Ovary (tissue), 9 donors: ENCODE data around the gene ARHGEF37. TPM values are rescaled to one million over a fixed set of nuclear protein-coding genes. Genes with fewer than 3 reads are reported as not detected.

ENCODE experiments used
- DNase-seq, 5 donors: peaks; one replicate each; pipeline ENCODE4 v3.0.0-alpha.2; 2019 to 2020
- H3K27ac ChIP-seq, 2 donors: fragments of 200-600 bp; one replicate each; pipeline versions ENCODE4 v1.5.1 to v1.8.0; 2019 to 2022
- H3K27me3 ChIP-seq: fragments of 200-600 bp; one replicate; pipeline ENCODE4 v1.8.0; 2022
- H3K36me3 ChIP-seq: fragments of 200-600 bp; sonication (generic); one replicate; pipeline ENCODE4 v1.5.1; 2019
- H3K4me1 ChIP-seq: one replicate; pipeline ENCODE4 v1.8.1; 2013; ENCODE audit warnings: mild to moderate bottlenecking, moderate library complexity; ENCODE audit not compliant: insufficient read depth
- H3K4me3 ChIP-seq: fragments of 200-600 bp; sonication (generic); one replicate; pipeline ENCODE4 v1.5.1; 2017
- H3K9me3 ChIP-seq, 2 donors: fragments of 200-600 bp in 1 of 2; sonication (generic) in 1 of 2; one replicate each; pipeline versions ENCODE4 v1.5.1 to v1.8.1; 2013 to 2019; ENCODE audit warnings: mild to moderate bottlenecking in 1 of 2, moderate library complexity in 1 of 2
- EP300 ChIP-seq: sonication (generic); formaldehyde crosslinking; IDR thresholded peaks from one replicate; pipeline ENCODE4 v1.6.1; 2017; ENCODE audit warnings: antibody characterized with exemption
- POLR2A ChIP-seq: fragments of 450-650 bp; IDR thresholded peaks from one replicate; pipeline ENCODE4 v1.6.1; 2017; ENCODE audit warnings: antibody characterized with exemption, mild to moderate bottlenecking, moderate library complexity
- WGBS, 3 donors: extraction: QIAGEN DNeasy Blood & Tissue Kit in 1 of 3; methylation state at CpG; one replicate each; pipeline versions ENCODE4 v1.1.5 to v1.1.7; 2013 to 2017; 5-methylcytosine and 5-hydroxymethylcytosine counted together
- intact Hi-C, 4 donors: fragments of 100-400 bp; cut with DNase I; formaldehyde crosslinking; loops; one replicate each; pipeline versions ENCODE4 v1.11.0 to v1.15.1; 2022 to 2023
- polyA plus RNA-seq, 2 donors: library from polyadenylated mRNA; stranded (reverse); fragments of 200-250 nt in 1 of 2; fragments of 350-450 nt in 1 of 2; fragmentation: Illumina TruSeq in 1 of 2; extraction: RNeasy Lipid Tissue Mini Kit (QIAGEN cat#74804) in 1 of 2; gene quantifications; one replicate each; pipeline ENCODE4 v1.2.3, GENCODE V29; 2013 to 2014
- total RNA-seq, 7 donors: library from RNA; depleted of rRNA in 2 of 7; stranded (reverse); fragments of >200 nt in 2 of 7; fragmentation: NEBNext Ultra II Directional in 3 of 7; extraction: Animal tissue kit (Norgen Biotek cat#: 25700) in 3 of 7; gene quantifications; one replicate each; pipeline versions ENCODE4 v1.1.0 to v1.2.4, GENCODE V29; 2016 to 2023
- TF ChIP-seq, protein P1 (sequence below), 3 donors: fragments of 450-650 bp in 2 of 3; fragments of 200-600 bp in 1 of 3; IDR thresholded peaks; one replicate each; pipeline versions ENCODE4 v1.5.1 to v1.8.0; 2016 to 2022; ENCODE audit warnings: antibody characterized with exemption in 3 of 3, mild to moderate bottlenecking in 1 of 3
- donor health status: DM: no; HTN: no; CAD: no; lungs with moderate emphysema.
- donor health status: DM: no; HTN: no; CAD: no.
- donor health status: Bipolar disorder and iron deficiency.
- donor health status: DM: yes; HTN: yes; CAD: no.
- donor health status: DM: no; HTN: no; CAD: no.
- donor health status: DM: yes; HTN: yes; CAD: no.

Gene ARHGEF37
- total and polyA plus RNA-seq, 9 donors, result 4.1 to 9.9 (median 6.2) TPM

DNA sequence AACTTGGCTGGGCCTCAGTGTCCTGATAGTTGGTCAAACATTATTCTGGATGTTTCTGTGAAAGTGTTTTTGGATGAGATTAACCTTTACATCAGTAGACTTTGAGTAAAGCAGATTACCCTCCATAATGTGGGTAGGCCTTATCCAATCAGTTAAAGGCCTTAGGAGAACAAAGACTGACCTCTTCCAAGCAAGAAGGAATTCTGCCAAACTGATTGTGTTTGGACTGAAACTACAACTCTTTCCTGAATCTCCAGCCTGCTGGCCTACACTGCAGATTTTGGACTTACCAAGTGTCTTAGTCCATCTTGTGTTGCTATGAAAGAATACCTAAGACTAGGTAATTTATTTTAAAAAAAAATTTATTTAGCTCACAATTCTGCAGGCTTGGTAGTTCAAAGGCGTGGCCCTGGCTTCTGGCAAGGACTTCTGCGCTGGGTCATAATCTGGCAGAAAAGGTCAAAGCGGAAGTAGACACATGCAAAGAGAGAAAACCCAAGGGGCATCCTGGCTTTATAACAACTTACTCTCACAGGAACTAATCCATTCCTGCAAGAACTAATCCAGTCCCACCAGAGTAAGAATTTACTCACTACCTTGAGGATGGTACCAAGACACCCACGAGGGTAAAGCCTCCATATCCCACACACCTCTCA, 8.6 kb upstream of the ARHGEF37 start:
- DNase-seq, result no peak
- Histone ChIP-seq H3K36me3 (no peaks in the 10 kb centered on the region), H3K4me3 (no peak overlapping the region), H3K4me1 (no peaks in the 10 kb centered on the region), H3K9me3 (no peaks in the 10 kb centered on the region), H3K27me3 (no peaks in the 10 kb centered on the region), H3K27ac (no peak overlapping the region)
- TF ChIP-seq EP300, result no peak
- no peak for TF ChIP-seq POLR2A
- TF ChIP-seq, protein P1, sequence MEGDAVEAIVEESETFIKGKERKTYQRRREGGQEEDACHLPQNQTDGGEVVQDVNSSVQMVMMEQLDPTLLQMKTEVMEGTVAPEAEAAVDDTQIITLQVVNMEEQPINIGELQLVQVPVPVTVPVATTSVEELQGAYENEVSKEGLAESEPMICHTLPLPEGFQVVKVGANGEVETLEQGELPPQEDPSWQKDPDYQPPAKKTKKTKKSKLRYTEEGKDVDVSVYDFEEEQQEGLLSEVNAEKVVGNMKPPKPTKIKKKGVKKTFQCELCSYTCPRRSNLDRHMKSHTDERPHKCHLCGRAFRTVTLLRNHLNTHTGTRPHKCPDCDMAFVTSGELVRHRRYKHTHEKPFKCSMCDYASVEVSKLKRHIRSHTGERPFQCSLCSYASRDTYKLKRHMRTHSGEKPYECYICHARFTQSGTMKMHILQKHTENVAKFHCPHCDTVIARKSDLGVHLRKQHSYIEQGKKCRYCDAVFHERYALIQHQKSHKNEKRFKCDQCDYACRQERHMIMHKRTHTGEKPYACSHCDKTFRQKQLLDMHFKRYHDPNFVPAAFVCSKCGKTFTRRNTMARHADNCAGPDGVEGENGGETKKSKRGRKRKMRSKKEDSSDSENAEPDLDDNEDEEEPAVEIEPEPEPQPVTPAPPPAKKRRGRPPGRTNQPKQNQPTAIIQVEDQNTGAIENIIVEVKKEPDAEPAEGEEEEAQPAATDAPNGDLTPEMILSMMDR (IDR thresholded peaks at IDR 0.05), result no peak
- WGBS, 3 donors, result 88 to 90% (median 90%) methylated on average over 4 of the region's 4 CpGs
- intact Hi-C loops, result no loop called here

- no peak overlapping the region for H3K4me3 ChIP-seq
- H3K4me1 ChIP-seq, result no peaks in the 10 kb centered on the region
- no peaks in the 10 kb centered on the region for H3K27me3 ChIP-seq
- intact Hi-C loops, result no loop called here
- no peaks in the 10 kb centered on the region for H3K9me3 ChIP-seq
- WGBS, 3 donors, result 58 to 68% (median 58%) methylated on average over 3 of the region's 3 CpGs
- TF ChIP-seq POLR2A (no peak), EP300 (no peak)
- TF ChIP-seq, protein P1 (IDR thresholded peaks at IDR 0.05), result no peak
- no peak overlapping the region for H3K27ac ChIP-seq
- no peaks in the 10 kb centered on the region for H3K36me3 ChIP-seq
- no peak for DNase-seq
These were observed 6.2 kb upstream of the ARHGEF37 start for GRCh38 chr5:149575131-149575530.

GRCh38 chr5:149576021-149576420, 5.3 kb upstream of the ARHGEF37 start:
- no peaks in the 10 kb centered on the region for H3K4me1 ChIP-seq
- DNase-seq, result no peak
- no peak overlapping the region for H3K4me3 ChIP-seq
- 96 to 97% (median 96%) methylated on average over 3 of the region's 3 CpGs for WGBS, 3 donors
- no peaks in the 10 kb centered on the region for H3K9me3 ChIP-seq
- intact Hi-C loops, result no loop called here
- TF ChIP-seq POLR2A, result no peak
- TF ChIP-seq, protein P1 (IDR thresholded peaks at IDR 0.05), result no peak
- H3K27me3 ChIP-seq, result no peaks in the 10 kb centered on the region
- H3K27ac ChIP-seq, result no peak overlapping the region
- no peaks in the 10 kb centered on the region for H3K36me3 ChIP-seq

DNA sequence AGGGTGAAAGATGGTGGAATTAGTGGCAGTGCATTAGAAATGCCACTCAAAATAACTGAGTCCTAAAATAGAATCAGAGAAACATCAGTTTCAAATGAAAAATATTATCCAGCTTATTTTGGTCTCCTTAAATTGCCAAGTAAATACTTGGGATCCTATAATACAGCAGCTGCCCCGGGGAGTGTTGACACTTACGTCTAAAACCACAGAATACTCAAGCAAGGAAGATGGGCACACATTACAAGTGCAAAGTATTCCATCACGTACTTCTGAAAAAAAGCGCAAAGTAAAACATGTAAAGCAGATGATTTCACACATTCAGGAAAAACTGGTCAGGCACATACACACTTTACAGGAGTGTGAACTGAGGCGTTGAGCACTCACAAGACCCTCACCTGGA, 2.4 kb upstream of the ARHGEF37 start:
- TF ChIP-seq POLR2A, result no peak
- no peak for TF ChIP-seq EP300
- TF ChIP-seq, protein P1 (IDR thresholded peaks at IDR 0.05), result no peak
- no peak overlapping the region for H3K27ac ChIP-seq
- WGBS, 3 donors, result 75 to 78% (median 76%) methylated on average over 5 of the region's 5 CpGs
- H3K36me3 ChIP-seq, result no peaks in the 10 kb centered on the region
- no peaks in the 10 kb centered on the region for H3K27me3 ChIP-seq
- peaks cover 7% of the 10 kb centered on the region for H3K4me1 ChIP-seq
- intact Hi-C loops, result no loop called here
- no peak for DNase-seq
- H3K9me3 ChIP-seq, result no peaks in the 10 kb centered on the region
- no peak overlapping the region for H3K4me3 ChIP-seq
